HPDE6-E6E7 (cell line): ENCODE results near the gene PPP1R1C.

Experiments used
- DNase-seq: peaks from one replicate; pipeline ENCODE4 v3.0.0; 2011; ENCODE audit warnings: missing footprints; ENCODE audit errors: extremely low spot score

Gene PPP1R1C

GRCh38 chr2:182064019-182064778 lies 78.5 kb downstream of the PPP1R1C start:
- DNase-seq: no peak

- peak; percentile 10 for DNase-seq
These were observed 80.9 kb downstream of the PPP1R1C start for GRCh38 chr2:182066400-182067087.

GRCh38 chr2:182067393-182067792 lies 81.7 kb downstream of the PPP1R1C start:
- DNase-seq: no peak

GRCh38 chr2:182068811-182069210 lies 83.2 kb downstream of the PPP1R1C start:
- no peak for DNase-seq

GRCh38 chr2:182069416-182069815 lies 83.8 kb downstream of the PPP1R1C start:
- no peak for DNase-seq

- DNase-seq: no peak
These were observed 84.3 kb downstream of the PPP1R1C start for GRCh38 chr2:182069908-182070307.

GRCh38 chr2:182070736-182071135 lies 85.1 kb downstream of the PPP1R1C start:
- no peak for DNase-seq

- no peak for DNase-seq
These were observed 87.2 kb downstream of the PPP1R1C start for GRCh38 chr2:182072861-182073260.

- DNase-seq: no peak
These were observed 88.0 kb downstream of the PPP1R1C start for GRCh38 chr2:182073613-182074012.

- DNase-seq: no peak
These were observed 91.4 kb downstream of the PPP1R1C start for GRCh38 chr2:182077023-182077422.

- peak; percentile 21 for DNase-seq
These were observed 91.9 kb downstream of the PPP1R1C start for GRCh38 chr2:182077448-182078142.

- DNase-seq: no peak
These were observed 93.4 kb downstream of the PPP1R1C start for GRCh38 chr2:182078988-182079602.

- no peak for DNase-seq
These were observed 94.8 kb downstream of the PPP1R1C start for GRCh38 chr2:182080493-182080892.

GRCh38 chr2:182081602-182082260 lies 96.1 kb downstream of the PPP1R1C start:
- no peak for DNase-seq

- DNase-seq: no peak
These were observed 103.1 kb downstream of the PPP1R1C start for GRCh38 chr2:182088681-182089320.

GRCh38 chr2:182090486-182090885 lies 104.8 kb downstream of the PPP1R1C start:
- DNase-seq: no peak

GRCh38 chr2:182097571-182098164 lies 112.0 kb downstream of the PPP1R1C start:
- no peak for DNase-seq

GRCh38 chr2:182098648-182099047 lies 113.0 kb downstream of the PPP1R1C start:
- no peak for DNase-seq

- DNase-seq: no peak
These were observed 115.6 kb downstream of the PPP1R1C start for GRCh38 chr2:182101263-182101662.

GRCh38 chr2:182103526-182103925 lies 117.9 kb downstream of the PPP1R1C start:
- no peak for DNase-seq

GRCh38 chr2:182110347-182110746 lies 124.7 kb downstream of the PPP1R1C start:
- no peak for DNase-seq
